SK-N-SH treated with all-trans-retinoic acid at 6 μM for 48 hours (cell line): ENCODE results near the gene ACVR2A.

Experiments
- ATAC-seq: fragments of 200-7000 bp; cut with Tn5 transposase; 3 replicates; pipeline ENCODE4 v1.9.1; 2020; ENCODE audit warnings: mild to moderate bottlenecking, moderate library complexity
- ARNTL ChIP-seq: fragments of 450-650 bp; formaldehyde crosslinking; IDR thresholded peaks from 2 replicates; pipeline ENCODE4 v1.5.0; 2020; ENCODE audit warnings: low read depth, mild to moderate bottlenecking, moderate library complexity, borderline replicate concordance
- BACH2 ChIP-seq: fragments of 250-450 bp; sonication (Bioruptor Pico); IDR thresholded peaks from 2 replicates; pipeline ENCODE4 v1.9.0; 2021; ENCODE audit warnings: mild to moderate bottlenecking, borderline replicate concordance
- CREB5 ChIP-seq: fragments of 250-450 bp; sonication (Bioruptor Pico); IDR thresholded peaks from 2 replicates; pipeline ENCODE4 v1.5.1; 2020; ENCODE audit warnings: low read depth, mild to moderate bottlenecking, moderate library complexity
- CSRNP3 ChIP-seq: fragments of 250-450 bp; sonication (Bioruptor Pico); IDR thresholded peaks from 2 replicates; pipeline ENCODE4 v1.5.1; 2021; ENCODE audit warnings: mild to moderate bottlenecking, moderate library complexity
- ESRRG ChIP-seq: fragments of 250-450 bp; sonication (Bioruptor Pico); IDR thresholded peaks from 2 replicates; pipeline ENCODE4 v1.6.1; 2021; ENCODE audit warnings: mild to moderate bottlenecking
- GLIS3 ChIP-seq: fragments of 250-450 bp; sonication (Bioruptor Pico); IDR thresholded peaks from 2 replicates; pipeline ENCODE4 v1.5.0; 2020; ENCODE audit warnings: mild to moderate bottlenecking, moderate library complexity
- ISL1 ChIP-seq: fragments of 250-450 bp; sonication (Bioruptor Pico); IDR thresholded peaks from 2 replicates; pipeline ENCODE4 v2.1.2; 2022; ENCODE audit warnings: mild to moderate bottlenecking, moderate library complexity
- OSR1 ChIP-seq: fragments of 250-450 bp; sonication (Bioruptor Pico); IDR thresholded peaks from 2 replicates; pipeline ENCODE4 v1.8.0; 2022; ENCODE audit warnings: moderate library complexity, mild to moderate bottlenecking, inconsistent platforms
- PATZ1 ChIP-seq: fragments of 250-450 bp; sonication (Bioruptor Pico); IDR thresholded peaks from 2 replicates; pipeline ENCODE4 v1.8.0; 2020; ENCODE audit warnings: mild to moderate bottlenecking, moderate library complexity, borderline replicate concordance
- POU6F1 ChIP-seq: fragments of 250-450 bp; sonication (Bioruptor Pico); IDR thresholded peaks from 2 replicates; pipeline ENCODE4 v1.8.0; 2021; ENCODE audit warnings: low read depth, mild to moderate bottlenecking, moderate library complexity, borderline replicate concordance
- RARB ChIP-seq: fragments of 250-450 bp; sonication (Bioruptor Pico); IDR thresholded peaks from 2 replicates; pipeline ENCODE4 v1.8.0; 2021; ENCODE audit warnings: mild to moderate bottlenecking, moderate library complexity
- SNAI2 ChIP-seq: fragments of 250-450 bp; sonication (Bioruptor Pico); IDR thresholded peaks from 2 replicates; pipeline ENCODE4 v1.5.0; 2020; ENCODE audit warnings: mild to moderate bottlenecking, moderate library complexity
- TCF4 ChIP-seq: fragments of 250-450 bp; sonication (Bioruptor Pico); IDR thresholded peaks from 2 replicates; pipeline ENCODE4 v1.8.0; 2021; ENCODE audit warnings: mild to moderate bottlenecking, moderate library complexity, borderline replicate concordance
- TOX ChIP-seq: fragments of 250-450 bp; sonication (Bioruptor Pico); IDR thresholded peaks from 2 replicates; pipeline ENCODE4 v1.8.0; 2021; ENCODE audit warnings: mild to moderate bottlenecking, moderate library complexity, borderline replicate concordance
- TSHZ2 ChIP-seq: fragments of 250-450 bp; sonication (Bioruptor Pico); IDR thresholded peaks from 2 replicates; pipeline ENCODE4 v1.5.0; 2020; ENCODE audit warnings: mild to moderate bottlenecking, moderate library complexity
- ZFP3 ChIP-seq: fragments of 250-450 bp; sonication (Bioruptor Pico); IDR thresholded peaks from 2 replicates; pipeline ENCODE4 v1.5.0; 2020; ENCODE audit warnings: mild to moderate bottlenecking, moderate library complexity
- ZFP30 ChIP-seq: fragments of 450-650 bp; formaldehyde crosslinking; IDR thresholded peaks from 2 replicates; pipeline ENCODE4 v1.5.0; 2022; ENCODE audit warnings: mild to moderate bottlenecking, moderate library complexity
- ZNF565 ChIP-seq: fragments of 450-650 bp; formaldehyde crosslinking; conservative IDR thresholded peaks from 2 replicates; pipeline ENCODE4 v1.5.0; 2020; ENCODE audit warnings: low read depth, mild to moderate bottlenecking, moderate library complexity
- ZNF70 ChIP-seq: fragments of 450-650 bp; formaldehyde crosslinking; IDR thresholded peaks from 2 replicates; pipeline ENCODE4 v1.5.0; 2020; ENCODE audit warnings: mild to moderate bottlenecking, moderate library complexity

The ACVR2A gene

GRCh38 chr2:147818741-147819140 lies 26.1 kb upstream of the ACVR2A start:
- TF ChIP-seq TOX (CRISPR knock-in tag) (no peak), ISL1 (CRISPR knock-in tag) (no peak), ZNF565 (CRISPR knock-in tag) (no peak), ZNF70 (no peak), SNAI2 (CRISPR knock-in tag) (no peak), ZFP30 (no peak), ARNTL (CRISPR knock-in tag) (no peak), GLIS3 (CRISPR knock-in tag) (no peak), TCF4 (no peak), RARB (CRISPR knock-in tag) (no peak), POU6F1 (CRISPR knock-in tag) (no peak), OSR1 (CRISPR knock-in tag) (no peak), ESRRG (no peak), PATZ1 (CRISPR knock-in tag) (no peak), TSHZ2 (CRISPR knock-in tag) (no peak)
- ATAC-seq = no peak

- TF ChIP-seq ZNF70 = no peak
- no peak for TF ChIP-seq ZFP3 (CRISPR knock-in tag)
- no peak for TF ChIP-seq BACH2 (CRISPR knock-in tag)
- no peak for TF ChIP-seq SNAI2 (CRISPR knock-in tag)
- no peak for TF ChIP-seq POU6F1 (CRISPR knock-in tag)
- no peak for TF ChIP-seq CSRNP3 (CRISPR knock-in tag)
- no peak for TF ChIP-seq ISL1 (CRISPR knock-in tag)
- TF ChIP-seq ZFP30 = no peak
- no peak for TF ChIP-seq ZNF565 (CRISPR knock-in tag)
- TF ChIP-seq CREB5 (CRISPR knock-in tag) = no peak
- no peak for ATAC-seq
Observed at GRCh38 chr2:147824620-147825019, 20.2 kb upstream of the ACVR2A start.
